GM18870 (cell line): ENCODE results near the gene TSEN2.
"Not testable (repeated sequence)": the region's sequence is repeated elsewhere in the genome, so short reads cannot be mapped to it uniquely, and the experiment has no call there.

Experiments
- ATAC-seq: cut with Tn5 transposase; IDR thresholded peaks from one replicate; pipeline ENCODE4 v1.9.1; 2021; ENCODE audit warnings: moderate library complexity; ENCODE audit not compliant: unreplicated experiment

TSEN2 gene

GRCh38 chr3:12484198-12484982 is at the start of gene TSEN2:
Gene TSEN2 (plus strand): TSS chr3:12484480. CDS start chr3:12489801, 5,321 bp downstream.
- peak; percentile 88 for ATAC-seq

- ATAC-seq, result no peak
These were observed 47.6 kb upstream of the TSEN2 start for GRCh38 chr3:12436514-12437220.

GRCh38 chr3:12437221-12437605 is 47.1 kb upstream of the TSEN2 start:
- ATAC-seq, result no peak

GRCh38 chr3:12437861-12438260 is 46.4 kb upstream of the TSEN2 start:
- ATAC-seq, result no peak

GRCh38 chr3:12438318-12438717 is 46.0 kb upstream of the TSEN2 start:
- no peak for ATAC-seq

GRCh38 chr3:12439161-12439940 is 44.9 kb upstream of the TSEN2 start:
- ATAC-seq, result no peak

GRCh38 chr3:12440927-12441714 is 43.2 kb upstream of the TSEN2 start:
- no peak for ATAC-seq

- ATAC-seq, result no peak
These were observed 41.4 kb upstream of the TSEN2 start for GRCh38 chr3:12442654-12443501.

- no peak for ATAC-seq
These were observed 40.3 kb upstream of the TSEN2 start for GRCh38 chr3:12443781-12444522.

GRCh38 chr3:12444582-12445471 is 39.5 kb upstream of the TSEN2 start:
- ATAC-seq, result no peak

- no peak for ATAC-seq
These were observed 38.6 kb upstream of the TSEN2 start for GRCh38 chr3:12445523-12446240.

GRCh38 chr3:12446298-12446697 is 38.0 kb upstream of the TSEN2 start:
- ATAC-seq, result no peak

GRCh38 chr3:12447075-12447474 is 37.2 kb upstream of the TSEN2 start:
- ATAC-seq, result no peak

- ATAC-seq, result not testable (repeated sequence)
These were observed 35.7 kb upstream of the TSEN2 start for GRCh38 chr3:12448404-12449202.

- no peak for ATAC-seq
These were observed 34.2 kb upstream of the TSEN2 start for GRCh38 chr3:12449889-12450682.

- ATAC-seq, result no peak
These were observed 32.8 kb upstream of the TSEN2 start for GRCh38 chr3:12451481-12451880.
